ENCODE data around the gene GOLPH3L.

- TF ChIP-seq RBBP5 (conservative IDR thresholded peaks at IDR 0.05) (no peak), POLR2A (IDR thresholded peaks at IDR 0.05; ENCODE audit: low read depth, low read length) (no peak), NFYB (IDR thresholded peaks at IDR 0.05; ENCODE audit: insufficient read depth, low read depth, low read length) (no peak), STAT1 (conservative IDR thresholded peaks at IDR 0.05) (no peak), POLR2AphosphoS5 (IDR thresholded peaks at IDR 0.05; ENCODE audit: low read length) (no peak), YY1 (IDR thresholded peaks at IDR 0.05; ENCODE audit: low read depth, low read length) (no peak), SMC3 (IDR thresholded peaks at IDR 0.05; ENCODE audit: borderline replicate concordance, low read length) (no peak), CBFB (IDR thresholded peaks at IDR 0.05; ENCODE audit: low read depth) (no peak), TAF1 (IDR thresholded peaks at IDR 0.05; ENCODE audit: borderline replicate concordance, low read depth, low read length) (no peak), DPF2 (IDR thresholded peaks at IDR 0.05) (no peak), EED (IDR thresholded peaks at IDR 0.05; ENCODE audit: low read depth) (no peak), BHLHE40 (IDR thresholded peaks at IDR 0.05; ENCODE audit: borderline replicate concordance in 1 of 2, low read depth in 2 of 2, low read length in 1 of 2) (no peak)
- TF ChIP-seq, protein P1, sequence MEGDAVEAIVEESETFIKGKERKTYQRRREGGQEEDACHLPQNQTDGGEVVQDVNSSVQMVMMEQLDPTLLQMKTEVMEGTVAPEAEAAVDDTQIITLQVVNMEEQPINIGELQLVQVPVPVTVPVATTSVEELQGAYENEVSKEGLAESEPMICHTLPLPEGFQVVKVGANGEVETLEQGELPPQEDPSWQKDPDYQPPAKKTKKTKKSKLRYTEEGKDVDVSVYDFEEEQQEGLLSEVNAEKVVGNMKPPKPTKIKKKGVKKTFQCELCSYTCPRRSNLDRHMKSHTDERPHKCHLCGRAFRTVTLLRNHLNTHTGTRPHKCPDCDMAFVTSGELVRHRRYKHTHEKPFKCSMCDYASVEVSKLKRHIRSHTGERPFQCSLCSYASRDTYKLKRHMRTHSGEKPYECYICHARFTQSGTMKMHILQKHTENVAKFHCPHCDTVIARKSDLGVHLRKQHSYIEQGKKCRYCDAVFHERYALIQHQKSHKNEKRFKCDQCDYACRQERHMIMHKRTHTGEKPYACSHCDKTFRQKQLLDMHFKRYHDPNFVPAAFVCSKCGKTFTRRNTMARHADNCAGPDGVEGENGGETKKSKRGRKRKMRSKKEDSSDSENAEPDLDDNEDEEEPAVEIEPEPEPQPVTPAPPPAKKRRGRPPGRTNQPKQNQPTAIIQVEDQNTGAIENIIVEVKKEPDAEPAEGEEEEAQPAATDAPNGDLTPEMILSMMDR (IDR thresholded peaks at IDR 0.05 in 2 of 3, conservative IDR thresholded peaks at IDR 0.05 in 1 of 3; ENCODE audit: control insufficient read depth in 2 of 3, extremely low read depth in 1 of 3, insufficient read depth in 1 of 3, low read depth in 3 of 3, low read length in 3 of 3): no peak
Measured at GRCh38 chr1:150604226-150604588, 92.7 kb downstream of the GOLPH3L start.
